Neural progenitor cell (in vitro differentiated cells): ENCODE results near the gene RTN4R.

Source experiments
- EZH2 ChIP-seq: fragments of 200-600 bp; sonication (generic); IDR thresholded peaks from 2 replicates; pipeline ENCODE4 v1.6.1; 2017; ENCODE audit warnings: antibody characterized with exemption, mild to moderate bottlenecking, moderate library complexity
- EZH2phosphoT487 ChIP-seq: fragments of 200-600 bp; sonication (generic); IDR thresholded peaks from 2 replicates; pipeline ENCODE4 v1.6.1; 2017; ENCODE audit warnings: antibody characterized with exemption
- TF ChIP-seq, protein P1 (sequence below): fragments of 200-600 bp; sonication (generic); IDR thresholded peaks from 2 replicates; pipeline ENCODE4 v1.5.1; 2017; ENCODE audit warnings: antibody characterized with exemption, mild to moderate bottlenecking

DNA sequence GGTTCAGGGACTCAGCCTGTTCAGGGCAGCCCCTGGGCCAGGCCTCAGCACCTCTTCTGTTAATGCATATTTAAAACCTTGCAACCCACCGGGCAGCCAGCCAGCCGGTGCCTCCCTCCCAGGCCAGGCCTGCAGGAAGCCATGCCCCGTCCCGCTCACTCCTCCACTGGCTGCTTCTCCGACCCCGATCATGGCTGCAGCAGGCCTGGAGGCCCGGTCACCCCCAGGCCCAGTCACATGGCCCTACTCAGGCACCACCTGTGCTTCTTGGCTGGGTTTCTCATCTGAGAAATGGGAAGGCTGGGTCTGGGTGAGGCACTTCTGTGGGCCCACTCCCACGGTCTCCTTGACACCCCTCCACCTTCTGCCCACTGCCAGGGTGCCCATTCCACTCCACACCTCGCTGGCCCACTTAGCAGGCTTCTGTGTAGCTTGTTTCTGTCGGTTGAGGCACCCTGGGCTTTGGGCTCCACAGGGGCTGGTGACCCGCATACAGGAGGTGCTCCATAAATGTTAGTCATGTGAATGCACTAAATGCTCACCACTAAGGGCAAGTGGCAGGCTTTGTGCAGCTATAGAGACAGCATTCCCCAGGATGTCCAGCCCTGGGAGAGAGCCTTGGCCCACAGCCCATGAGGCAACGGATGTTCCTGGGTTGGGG is 11.4 kb downstream of the RTN4R start:
- TF ChIP-seq, protein P1, sequence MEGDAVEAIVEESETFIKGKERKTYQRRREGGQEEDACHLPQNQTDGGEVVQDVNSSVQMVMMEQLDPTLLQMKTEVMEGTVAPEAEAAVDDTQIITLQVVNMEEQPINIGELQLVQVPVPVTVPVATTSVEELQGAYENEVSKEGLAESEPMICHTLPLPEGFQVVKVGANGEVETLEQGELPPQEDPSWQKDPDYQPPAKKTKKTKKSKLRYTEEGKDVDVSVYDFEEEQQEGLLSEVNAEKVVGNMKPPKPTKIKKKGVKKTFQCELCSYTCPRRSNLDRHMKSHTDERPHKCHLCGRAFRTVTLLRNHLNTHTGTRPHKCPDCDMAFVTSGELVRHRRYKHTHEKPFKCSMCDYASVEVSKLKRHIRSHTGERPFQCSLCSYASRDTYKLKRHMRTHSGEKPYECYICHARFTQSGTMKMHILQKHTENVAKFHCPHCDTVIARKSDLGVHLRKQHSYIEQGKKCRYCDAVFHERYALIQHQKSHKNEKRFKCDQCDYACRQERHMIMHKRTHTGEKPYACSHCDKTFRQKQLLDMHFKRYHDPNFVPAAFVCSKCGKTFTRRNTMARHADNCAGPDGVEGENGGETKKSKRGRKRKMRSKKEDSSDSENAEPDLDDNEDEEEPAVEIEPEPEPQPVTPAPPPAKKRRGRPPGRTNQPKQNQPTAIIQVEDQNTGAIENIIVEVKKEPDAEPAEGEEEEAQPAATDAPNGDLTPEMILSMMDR, result no peak
- TF ChIP-seq EZH2, result no peak
- no peak for TF ChIP-seq EZH2phosphoT487
